Subcutaneous abdominal adipose tissue (tissue), 5 donors: ENCODE measurements around the gene PBRM1.
"Not testable (repeated sequence)": the region's sequence is repeated elsewhere in the genome, so short reads cannot be mapped to it uniquely, and the experiment has no call there.

ENCODE experiments used
- H3K27ac ChIP-seq: one replicate; pipeline ENCODE4 v1.7.0; 2013; ENCODE audit warnings: low read depth, mild to moderate bottlenecking, inconsistent platforms, low read length, moderate library complexity
- H3K27me3 ChIP-seq, 5 donors: one replicate each; pipeline ENCODE4 v1.7.0; 2013; ENCODE audit warnings: low read length in 5 of 5, inconsistent platforms in 1 of 5; ENCODE audit not compliant: control insufficient read depth in 5 of 5, insufficient read depth in 4 of 5
- H3K36me3 ChIP-seq, 5 donors: one replicate each; pipeline ENCODE4 v1.7.0; 2013; ENCODE audit warnings: low read length in 5 of 5; ENCODE audit not compliant: control insufficient read depth in 5 of 5, insufficient read depth in 5 of 5
- H3K4me1 ChIP-seq, 5 donors: one replicate each; pipeline ENCODE4 v1.7.0; 2013; ENCODE audit warnings: low read length in 5 of 5, mild to moderate bottlenecking in 3 of 5, moderate library complexity in 1 of 5; ENCODE audit not compliant: control insufficient read depth in 5 of 5, insufficient read depth in 5 of 5
- H3K4me3 ChIP-seq, 5 donors: one replicate each; pipeline ENCODE4 v1.7.0; 2013; ENCODE audit warnings: low read length in 5 of 5, low read depth in 1 of 5
- H3K9ac ChIP-seq, 5 donors: one replicate each; pipeline ENCODE4 v1.7.0; 2013; ENCODE audit warnings: low read length in 5 of 5, mild to moderate bottlenecking in 4 of 5, moderate library complexity in 3 of 5
- H3K9me3 ChIP-seq, 5 donors: one replicate each; pipeline ENCODE4 v1.7.0; 2013; ENCODE audit warnings: low read length in 5 of 5; ENCODE audit not compliant: control insufficient read depth in 5 of 5
- donor health status: healthy.
- donor health status: healthy.
- donor health status: healthy.
- donor health status: healthy.
- donor health status: healthy.

The PBRM1 gene

GRCh38 chr3:52685709-52686691, at the start of gene PBRM1, which contains the start of gene GNL3:
PBRM1 (minus strand) TSS chr3:52685913.
GNL3 (plus strand) TSS chr3:52686032; CDS start chr3:52686093, 61 bp downstream.
- H3K4me3 ChIP-seq: peak within 1 kb of the TSS; percentile 84 to 97 (median 91)
- H3K9me3 ChIP-seq: no peaks in the 10 kb centered on the region
- H3K27me3 ChIP-seq: no peaks in the 10 kb centered on the region
- peaks cover 5 to 53% (median 51%) of the 10 kb centered on the region in 5 donors for H3K4me1 ChIP-seq
- peak within 1 kb of the TSS; percentile 87 to 100 (median 96) for H3K9ac ChIP-seq
- H3K36me3 ChIP-seq: peaks cover 30 to 39% (median 36%) of the 10 kb centered on the region in 5 donors
- H3K27ac ChIP-seq: peak within 1 kb of the TSS; percentile 98

GRCh38 chr3:52733256-52733891, 47.7 kb upstream of the PBRM1 start:
- Histone ChIP-seq H3K36me3 (peaks cover 23 to 54% (median 29%) of the 10 kb centered on the region in 5 donors), H3K9ac (no peak overlapping the region), H3K27me3 (no peaks in the 10 kb centered on the region), H3K4me1 (no peaks in the 10 kb centered on the region), H3K9me3 (no peaks in the 10 kb centered on the region), H3K27ac (no peak overlapping the region), H3K4me3 (no peak overlapping the region)

- peaks cover 19 to 39% (median 29%) of the 10 kb centered on the region in 5 donors for H3K36me3 ChIP-seq
These were observed 45.9 kb upstream of the PBRM1 start for GRCh38 chr3:52731590-52731989.

GRCh38 chr3:52730681-52731080, 45.0 kb upstream of the PBRM1 start:
- H3K9ac ChIP-seq: no peak overlapping the region
- no peak overlapping the region for H3K4me3 ChIP-seq
- no peaks in the 10 kb centered on the region for H3K4me1 ChIP-seq
- no peaks in the 10 kb centered on the region for H3K27me3 ChIP-seq
- peaks cover 17 to 31% (median 25%) of the 10 kb centered on the region in 5 donors for H3K36me3 ChIP-seq
- H3K27ac ChIP-seq: no peak overlapping the region
- H3K9me3 ChIP-seq: no peaks in the 10 kb centered on the region

More at GRCh38 chr3:52731590-52731989, 45.9 kb upstream of the PBRM1 start:
- no peak overlapping the region for H3K4me3 ChIP-seq
- no peak overlapping the region for H3K9ac ChIP-seq
- H3K9me3 ChIP-seq: no peaks in the 10 kb centered on the region
- no peaks in the 10 kb centered on the region for H3K27me3 ChIP-seq
- H3K27ac ChIP-seq: no peak overlapping the region
- no peaks in the 10 kb centered on the region for H3K4me1 ChIP-seq

GRCh38 chr3:52728753-52729152, 43.0 kb upstream of the PBRM1 start:
- not testable (repeated sequence) for H3K9me3 ChIP-seq, H3K4me3 ChIP-seq, H3K9ac ChIP-seq, H3K4me1 ChIP-seq, H3K27ac ChIP-seq, H3K27me3 ChIP-seq
- H3K36me3 ChIP-seq: peaks cover 11 to 27% (median 18%) of the 10 kb centered on the region in 5 donors

- no peak overlapping the region for H3K4me3 ChIP-seq
- no peaks in the 10 kb centered on the region for H3K27me3 ChIP-seq
- H3K27ac ChIP-seq: no peak overlapping the region
- H3K4me1 ChIP-seq: peaks cover 0 to 4% (median 0%) of the 10 kb centered on the region in 5 donors
- H3K36me3 ChIP-seq: peaks cover 0 to 3% (median 0%) of the 10 kb centered on the region in 5 donors
- H3K9me3 ChIP-seq: no peaks in the 10 kb centered on the region
- no peak overlapping the region for H3K9ac ChIP-seq
These were observed 38.8 kb upstream of the PBRM1 start for GRCh38 chr3:52724511-52724910.

- no peak overlapping the region for H3K27ac ChIP-seq
- no peaks in the 10 kb centered on the region for H3K27me3 ChIP-seq
- H3K9me3 ChIP-seq: no peaks in the 10 kb centered on the region
- no peak overlapping the region for H3K9ac ChIP-seq
- H3K36me3 ChIP-seq: peaks cover 0 to 7% (median 2%) of the 10 kb centered on the region in 5 donors
- H3K4me1 ChIP-seq: peaks cover 0 to 4% (median 0%) of the 10 kb centered on the region in 5 donors
- H3K4me3 ChIP-seq: no peak overlapping the region
These were observed 38.2 kb upstream of the PBRM1 start for GRCh38 chr3:52723935-52724334.

GRCh38 chr3:52722491-52722890, 36.8 kb upstream of the PBRM1 start:
- peaks cover 0 to 4% (median 0%) of the 10 kb centered on the region in 5 donors for H3K4me1 ChIP-seq
- no peaks in the 10 kb centered on the region for H3K9me3 ChIP-seq
- peaks cover 0 to 12% (median 3%) of the 10 kb centered on the region in 5 donors for H3K36me3 ChIP-seq
- no peak overlapping the region for H3K9ac ChIP-seq
- no peak overlapping the region for H3K4me3 ChIP-seq
- H3K27me3 ChIP-seq: no peaks in the 10 kb centered on the region
- no peak overlapping the region for H3K27ac ChIP-seq

GRCh38 chr3:52721730-52722008, 36.0 kb upstream of the PBRM1 start:
- no peaks in the 10 kb centered on the region for H3K9me3 ChIP-seq
- peaks cover 0 to 12% (median 3%) of the 10 kb centered on the region in 5 donors for H3K36me3 ChIP-seq
- H3K4me1 ChIP-seq: peaks cover 0 to 4% (median 0%) of the 10 kb centered on the region in 5 donors
- H3K4me3 ChIP-seq: no peak overlapping the region
- H3K9ac ChIP-seq: no peak overlapping the region
- no peaks in the 10 kb centered on the region for H3K27me3 ChIP-seq
- no peak overlapping the region for H3K27ac ChIP-seq
